GM12878 (cell line): ENCODE data around the gene CHST5. TPM values are rescaled to one million over a fixed set of nuclear protein-coding genes. Genes with fewer than 3 reads are reported as not detected.

Experiments used
- ATF2 ChIP-seq: IDR thresholded peaks from 2 replicates; pipeline ENCODE4 v1.6.1; 2012; ENCODE audit warnings: low read length, inconsistent platforms
- BHLHE40 ChIP-seq, 2 experiments: fragments of 450-650 bp in 1 of 2; IDR thresholded peaks; 2 replicates each; pipeline ENCODE4 v1.6.1; 2011 to 2017; ENCODE audit warnings: low read depth in 2 of 2, borderline replicate concordance in 1 of 2, improper control_type of control experiment in 1 of 2, low read length in 1 of 2, mild to moderate bottlenecking in 1 of 2
- CHD1 ChIP-seq: IDR thresholded peaks from 2 replicates; pipeline ENCODE4 v1.6.1; 2012; ENCODE audit warnings: low read depth, low read length, improper control_type of control experiment
- CREB1 ChIP-seq: IDR thresholded peaks from 2 replicates; pipeline ENCODE4 v1.6.1; 2012; ENCODE audit warnings: low read depth, mild to moderate bottlenecking, inconsistent platforms
- CUX1 ChIP-seq: IDR thresholded peaks from 2 replicates; pipeline ENCODE4 v1.6.1; 2012; ENCODE audit warnings: improper control_type of control experiment, low read depth, low read length; ENCODE audit not compliant: insufficient replicate concordance
- DPF2 ChIP-seq: fragments of 450-650 bp; IDR thresholded peaks from 2 replicates; pipeline ENCODE4 v1.6.1; 2017; ENCODE audit warnings: mild to moderate bottlenecking
- IKZF1 ChIP-seq: fragments of 450-650 bp; conservative IDR thresholded peaks from 2 replicates; pipeline ENCODE4 v1.6.1; 2017; ENCODE audit warnings: antibody characterized with exemption, mild to moderate bottlenecking
- JUNB ChIP-seq: IDR thresholded peaks from 2 replicates; pipeline ENCODE4 v1.6.1; 2016; ENCODE audit warnings: antibody characterized with exemption, mild to moderate bottlenecking
- NFXL1 ChIP-seq: fragments of 450-650 bp; IDR thresholded peaks from 2 replicates; pipeline ENCODE4 v1.6.1; 2017; ENCODE audit warnings: antibody characterized with exemption, mild to moderate bottlenecking, borderline replicate concordance
- NFYB ChIP-seq: IDR thresholded peaks from 2 replicates; pipeline ENCODE4 v1.6.1; 2011; ENCODE audit warnings: low read depth, mild to moderate bottlenecking, low read length, improper control_type of control experiment, moderate library complexity; ENCODE audit not compliant: insufficient read depth
- NR2F1 ChIP-seq: fragments of 450-650 bp; conservative IDR thresholded peaks from 2 replicates; pipeline ENCODE4 v1.6.1; 2017; ENCODE audit warnings: mild to moderate bottlenecking
- POLR2AphosphoS2 ChIP-seq: IDR thresholded peaks from 2 replicates; pipeline ENCODE4 v1.6.1; 2011; ENCODE audit warnings: low read depth, mild to moderate bottlenecking, low read length, improper control_type of control experiment, moderate library complexity
- SP1 ChIP-seq: IDR thresholded peaks from one replicate; pipeline ENCODE4 v1.6.1; 2011; ENCODE audit warnings: low read depth, low read length
- SREBF1 ChIP-seq: IDR thresholded peaks from 2 replicates; pipeline ENCODE4 v1.6.1; 2012; ENCODE audit warnings: mild to moderate bottlenecking, low read length
- STAT3 ChIP-seq: IDR thresholded peaks from 2 replicates; pipeline ENCODE4 v1.6.1; 2011; ENCODE audit warnings: low read depth, low read length, improper control_type of control experiment
- TCF3 ChIP-seq: IDR thresholded peaks from 2 replicates; pipeline ENCODE4 v1.6.1; 2012; ENCODE audit warnings: low read depth, mild to moderate bottlenecking, low read length, borderline replicate concordance; ENCODE audit not compliant: insufficient read depth
- YY1 ChIP-seq: IDR thresholded peaks from 2 replicates; pipeline ENCODE4 v1.6.1; 2011; ENCODE audit warnings: low read depth, mild to moderate bottlenecking, low read length
- ZBED1 ChIP-seq: IDR thresholded peaks from 2 replicates; pipeline ENCODE4 v1.6.1; 2016; ENCODE audit warnings: borderline replicate concordance
- ZNF274 ChIP-seq: IDR thresholded peaks from one replicate; pipeline ENCODE4 v1.8.0; 2011; ENCODE audit not compliant: insufficient read length, insufficient read depth
- ZNF687 ChIP-seq: fragments of 450-650 bp; IDR thresholded peaks from 2 replicates; pipeline ENCODE4 v1.6.1; 2017; ENCODE audit warnings: mild to moderate bottlenecking, moderate library complexity
- ZZZ3 ChIP-seq: IDR thresholded peaks from 2 replicates; pipeline ENCODE4 v1.6.1; 2011; ENCODE audit warnings: low read depth; ENCODE audit not compliant: control insufficient read depth, insufficient read length
- polyA plus RNA-seq, 11 experiments: library from polyadenylated mRNA; depleted of rRNA in 4 of 11; unstranded in 6 of 11; stranded (reverse) in 5 of 11; fragments of >200 nt; fragmentation: Nextera tagmentation in 4 of 11; fragmentation: Illumina TruSeq in 1 of 11; extraction: Ambion mirVana in 4 of 11; extraction: Trizol in 1 of 11; gene quantifications; 1 replicate in 1 of 11; 2 replicates in 10 of 11; pipeline versions ENCODE4 v1.2.1 to v1.2.3, GENCODE V29; 2011 to 2016; ENCODE audit warnings: inconsistent platforms in 2 of 11, missing spikeins in 2 of 11, low read depth in 1 of 11
- total RNA-seq, 4 experiments: library from RNA; depleted of rRNA in 3 of 4; stranded (reverse); fragments of >200 nt in 3 of 4; fragmentation: Illumina TruSeq in 1 of 4; extraction: Trizol in 1 of 4; gene quantifications; 2 replicates each; pipeline versions ENCODE4 v1.2.1 to v1.2.3, GENCODE V29; 2013 to 2021

Gene CHST5
- total and polyA plus RNA-seq, 10 of the 15 experiments (the other 5 are each of a cell fraction or from before 2014, with no cell fraction given) = 0.04 to 0.43 (median 0.14) TPM; not detected in 6

- no peak for TF ChIP-seq ZNF687
- TF ChIP-seq BHLHE40 (IDR thresholded peaks at IDR 0.05; ENCODE audit: borderline replicate concordance in 1 of 2, low read depth in 2 of 2, low read length in 1 of 2) = peak; percentile 5 to 38; a peak in 3 of 4 replicates
- no peak for TF ChIP-seq CUX1
- TF ChIP-seq ZBED1 = no peak
- TF ChIP-seq ZZZ3 = no peak
- TF ChIP-seq IKZF1 = peak; percentile 35
- 0 out of 2 replicates have a peak, but pooled peaks have one; percentile 21 for TF ChIP-seq DPF2
- TF ChIP-seq ZNF274 = no peak
- no peak for TF ChIP-seq STAT3
- no peak for TF ChIP-seq ATF2
- no peak for TF ChIP-seq POLR2AphosphoS2
- no peak; the same call in 1 of the 2 replicates for TF ChIP-seq JUNB
- TF ChIP-seq SP1 = peak; percentile 68
- TF ChIP-seq NFXL1 = no peak
- TF ChIP-seq NFYB = peak; percentile 54; the same call in 1 of the 2 replicates
- TF ChIP-seq YY1 = peak; percentile 84
- TF ChIP-seq CHD1 = no peak
- TF ChIP-seq CREB1 = peak; percentile 78; the same call in 1 of the 2 replicates
- TF ChIP-seq NR2F1 = no peak
- no peak for TF ChIP-seq SREBF1
- no peak for TF ChIP-seq TCF3
Measured at GRCh38 chr16:75555707-75556430, 20.0 kb upstream of the CHST5 start, which contains the start of gene TMEM231 (continued).
